Neural cell (in vitro differentiated cells): ENCODE data around the gene APRT. TPM values are rescaled to one million over a fixed set of nuclear protein-coding genes. Genes with fewer than 3 reads are reported as not detected.

Experiments
- H2AFZ ChIP-seq: fragments of 200-600, 300-800 bp; sonication (generic), shearing (Covaris generic); 2 replicates; pipeline ENCODE4 v1.6.0; 2014; ENCODE audit warnings: low read depth, mild to moderate bottlenecking, antibody characterized with exemption, low read length, moderate library complexity
- H3F3A ChIP-seq: fragments of 200-600 bp; shearing (Covaris generic); 2 replicates; pipeline ENCODE4 v1.6.1; 2016; ENCODE audit warnings: mild to moderate bottlenecking, moderate library complexity, mixed read lengths, antibody characterized with exemption, low read length; ENCODE audit not compliant: insufficient read depth, poor library complexity, severe bottlenecking
- H3K27ac ChIP-seq: fragments of 200-600, 300-800 bp; sonication (generic), shearing (Covaris generic); 2 replicates; pipeline ENCODE4 v1.5.1; 2014; ENCODE audit warnings: mild to moderate bottlenecking, low read length, moderate library complexity
- H3K27me3 ChIP-seq: fragments of 300-800, 200-600 bp; sonication (generic), shearing (Covaris generic); 2 replicates; pipeline ENCODE4 v1.6.0; 2014; ENCODE audit warnings: mild to moderate bottlenecking, low read depth, low read length, moderate library complexity; ENCODE audit not compliant: insufficient read depth
- H3K36me3 ChIP-seq: fragments of 300-800, 200-600 bp; sonication (generic), shearing (Covaris generic); 2 replicates; pipeline ENCODE4 v1.5.1; 2014; ENCODE audit warnings: mild to moderate bottlenecking, antibody characterized with exemption, low read length, moderate library complexity; ENCODE audit not compliant: insufficient read depth
- H3K4me2 ChIP-seq: fragments of 300-800, 200-600 bp; sonication (generic), shearing (Covaris generic); 2 replicates; pipeline ENCODE4 v1.6.0; 2014; ENCODE audit warnings: mild to moderate bottlenecking, low read length
- H3K4me3 ChIP-seq: fragments of 300-800, 200-600 bp; sonication (generic), shearing (Covaris generic); 2 replicates; pipeline ENCODE4 v1.5.1; 2014; ENCODE audit warnings: mild to moderate bottlenecking, low read length, moderate library complexity
- H3K79me2 ChIP-seq: fragments of 200-600 bp; shearing (Covaris generic); replicated peaks from 2 replicates; pipeline ENCODE4 v1.6.0; 2014; ENCODE audit warnings: mild to moderate bottlenecking, low read length, moderate library complexity; ENCODE audit not compliant: insufficient read depth
- H3K9ac ChIP-seq: fragments of 300-800, 200-600 bp; sonication (generic), shearing (Covaris generic); 2 replicates; pipeline ENCODE4 v1.6.1; 2016; ENCODE audit warnings: mild to moderate bottlenecking, low read length, mixed read lengths
- H3K9me2 ChIP-seq: fragments of 200-600 bp; shearing (Covaris generic); 2 replicates; pipeline ENCODE4 v1.6.1; 2016; ENCODE audit warnings: mild to moderate bottlenecking, low read length, mixed read lengths; ENCODE audit not compliant: insufficient read depth
- H3K9me3 ChIP-seq: fragments of 200-600, 300-800 bp; sonication (generic), shearing (Covaris generic); 2 replicates; pipeline ENCODE4 v1.6.1; 2016; ENCODE audit warnings: mild to moderate bottlenecking, mixed run types, low read length, moderate library complexity, mixed read lengths
- H4K20me1 ChIP-seq: fragments of 200-600 bp; shearing (Covaris generic); 2 replicates; pipeline ENCODE4 v1.6.1; 2016; ENCODE audit warnings: mild to moderate bottlenecking, mixed run types; ENCODE audit not compliant: insufficient read depth
- CTCF ChIP-seq: fragments of 450-650 bp; IDR thresholded peaks from 2 replicates; pipeline ENCODE4 v1.5.1; 2014; ENCODE audit warnings: antibody characterized with exemption, mild to moderate bottlenecking, moderate library complexity; ENCODE audit not compliant: poor library complexity, severe bottlenecking
- EP300 ChIP-seq: fragments of 450-650 bp; conservative IDR thresholded peaks from 2 replicates; pipeline ENCODE4 v1.6.1; 2014; ENCODE audit warnings: antibody characterized with exemption, mild to moderate bottlenecking, moderate library complexity; ENCODE audit not compliant: poor library complexity, severe bottlenecking
- EZH2 ChIP-seq: fragments of 200-600, 300-800 bp; shearing (Covaris generic), sonication (generic); IDR thresholded peaks from 2 replicates; pipeline ENCODE4 v1.6.1; 2014; ENCODE audit warnings: antibody characterized with exemption, low read length, borderline replicate concordance, mild to moderate bottlenecking; ENCODE audit not compliant: insufficient read depth, poor library complexity, severe bottlenecking
- MXI1 ChIP-seq: fragments of 450-650 bp; conservative IDR thresholded peaks from 2 replicates; pipeline ENCODE4 v1.6.1; 2014; ENCODE audit warnings: antibody characterized with exemption, mild to moderate bottlenecking; ENCODE audit not compliant: poor library complexity, severe bottlenecking
- POLR2AphosphoS5 ChIP-seq: IDR thresholded peaks from 2 replicates; pipeline ENCODE4 v1.6.1; 2012
- RAD21 ChIP-seq: fragments of 450-650 bp; conservative IDR thresholded peaks from 2 replicates; pipeline ENCODE4 v1.6.1; 2014; ENCODE audit warnings: antibody characterized with exemption, mild to moderate bottlenecking, moderate library complexity
- REST ChIP-seq: IDR thresholded peaks from 2 replicates; pipeline ENCODE4 v1.6.1; 2012; ENCODE audit warnings: borderline replicate concordance
- SMC3 ChIP-seq: fragments of 450-650 bp; conservative IDR thresholded peaks from 2 replicates; pipeline ENCODE4 v1.6.1; 2014; ENCODE audit warnings: antibody characterized with exemption, mild to moderate bottlenecking, moderate library complexity; ENCODE audit not compliant: poor library complexity
- TAF1 ChIP-seq: IDR thresholded peaks from 2 replicates; pipeline ENCODE4 v1.6.1; 2012; ENCODE audit warnings: low read depth
- polyA plus RNA-seq: library from polyadenylated mRNA; depleted of rRNA; stranded (reverse); fragments of >200 nt; gene quantifications from 2 replicates; pipeline ENCODE4 v1.2.3, GENCODE V29; 2014

The APRT gene
- polyA plus RNA-seq, 1 donor from 2014 or later: 52.0 TPM

GRCh38 chr16:88775825-88776224, 35.9 kb downstream of the APRT start:
- Histone ChIP-seq H3K4me2 (no peak overlapping the region), H2AFZ (no peak overlapping the region), H3K9me3 (no peaks in the 10 kb centered on the region), H3K27me3 (no peaks in the 10 kb centered on the region), H3K4me3 (no peak overlapping the region), H3K79me2 (no peaks in the 10 kb centered on the region), H3K36me3 (no peaks in the 10 kb centered on the region), H3K9ac (no peak overlapping the region), H3F3A (no peaks in the 10 kb centered on the region), H4K20me1 (no peaks in the 10 kb centered on the region), H3K9me2 (no peaks in the 10 kb centered on the region), H3K27ac (no peak overlapping the region)
- TF ChIP-seq REST (no peak), TAF1 (no peak), CTCF (no peak), POLR2AphosphoS5 (no peak), EZH2 (no peak), SMC3 (no peak), EP300 (no peak), MXI1 (no peak)

- Histone ChIP-seq H3K36me3 (no peaks in the 10 kb centered on the region), H3K9me3 (no peaks in the 10 kb centered on the region), H4K20me1 (no peaks in the 10 kb centered on the region), H3F3A (no peaks in the 10 kb centered on the region), H3K4me2 (no peak overlapping the region), H3K9me2 (no peaks in the 10 kb centered on the region), H2AFZ (no peak overlapping the region), H3K27ac (no peak overlapping the region), H3K4me3 (no peak overlapping the region), H3K9ac (no peak overlapping the region), H3K79me2 (no peaks in the 10 kb centered on the region), H3K27me3 (no peaks in the 10 kb centered on the region)
- TF ChIP-seq SMC3 (no peak), MXI1 (no peak), REST (no peak), CTCF (no peak), TAF1 (no peak), EP300 (no peak), RAD21 (no peak)
These were observed 37.0 kb downstream of the APRT start for GRCh38 chr16:88774544-88775393.
